HG02642 (cell line): ENCODE results near the gene RAB11FIP4.

Source experiments
- ATAC-seq: cut with Tn5 transposase; IDR thresholded peaks from one replicate; pipeline ENCODE4 v1.9.1; 2021; ENCODE audit warnings: mild to moderate bottlenecking; ENCODE audit not compliant: unreplicated experiment, poor library complexity

The RAB11FIP4 gene

GRCh38 chr17:31513731-31514427, 122.4 kb downstream of the RAB11FIP4 start:
- ATAC-seq: no peak

GRCh38 chr17:31515267-31515666, 123.8 kb downstream of the RAB11FIP4 start:
- ATAC-seq: no peak

GRCh38 chr17:31517524-31517923, 126.0 kb downstream of the RAB11FIP4 start:
- ATAC-seq: no peak

- ATAC-seq: no peak
Observed at GRCh38 chr17:31518478-31518877, 127.0 kb downstream of the RAB11FIP4 start.

- ATAC-seq: no peak
Observed at GRCh38 chr17:31521632-31522283, 130.3 kb downstream of the RAB11FIP4 start.

GRCh38 chr17:31522284-31522931, 130.9 kb downstream of the RAB11FIP4 start:
- ATAC-seq: no peak

- no peak for ATAC-seq
Observed at GRCh38 chr17:31522987-31523495, 131.6 kb downstream of the RAB11FIP4 start.

GRCh38 chr17:31523862-31524730, 132.6 kb downstream of the RAB11FIP4 start:
- ATAC-seq: no peak

GRCh38 chr17:31524926-31525800, 133.7 kb downstream of the RAB11FIP4 start:
- ATAC-seq: peak; percentile 65

- ATAC-seq: peak; percentile 21
Observed at GRCh38 chr17:31525801-31526549, 134.5 kb downstream of the RAB11FIP4 start.

GRCh38 chr17:31527606-31528005, 136.1 kb downstream of the RAB11FIP4 start:
- ATAC-seq: no peak

GRCh38 chr17:31528291-31528874, 136.9 kb downstream of the RAB11FIP4 start:
- ATAC-seq: no peak

- ATAC-seq: no peak
Observed at GRCh38 chr17:31529841-31530251, 138.4 kb downstream of the RAB11FIP4 start.

GRCh38 chr17:31530391-31530985, 139.0 kb downstream of the RAB11FIP4 start:
- ATAC-seq: no peak

- ATAC-seq: no peak
Observed at GRCh38 chr17:31531336-31531980, 140.0 kb downstream of the RAB11FIP4 start.

- no peak for ATAC-seq
Observed at GRCh38 chr17:31532081-31532480, 140.6 kb downstream of the RAB11FIP4 start.

- no peak for ATAC-seq
Observed at GRCh38 chr17:31532526-31532925, 141.1 kb downstream of the RAB11FIP4 start.
